ENCODE measurements around the gene RAMACL. TPM values are rescaled to one million over a fixed set of nuclear protein-coding genes. Genes with fewer than 3 reads are reported as not detected.

Gene RAMACL
- total RNA-seq, 1 experiment from 2014 or later = 3.6 TPM

- Histone ChIP-seq H3K9me3 (ENCODE audit: low read length) (no peaks in the 10 kb centered on the region), H3K9me2 (replicated peaks; ENCODE audit: insufficient read depth, low read length) (no peaks in the 10 kb centered on the region), H3K27me3 (ENCODE audit: low read length) (no peaks in the 10 kb centered on the region), H3K4me1 (ENCODE audit: low read length) (peaks cover 74% of the 10 kb centered on the region), H3K4me2 (ENCODE audit: low read depth, low read length, poor library complexity, severe bottlenecking) (peak overlapping the region; percentile 90), H4K20me1 (ENCODE audit: insufficient read depth, low read depth, low read length) (no peaks in the 10 kb centered on the region), H3K27ac (ENCODE audit: low read length) (peak overlapping the region; percentile 70), H3K4me3 (ENCODE audit: low read length) (peak overlapping the region; percentile 66), H3K9ac (ENCODE audit: low read length) (peak overlapping the region; percentile 70), H2AFZ (ENCODE audit: low read length) (peak overlapping the region; percentile 31), H3K79me2 (ENCODE audit: low read length) (no peaks in the 10 kb centered on the region), H3K36me3 (ENCODE audit: insufficient read depth, low read length) (no peaks in the 10 kb centered on the region)
- DNase-seq = peak; percentile 74
Observed at GRCh38 chr6:166627875-166628801, 41.7 kb upstream of the RAMACL start.

GRCh38 chr6:166627033-166627874 lies 40.8 kb upstream of the RAMACL start, which contains the start of gene RPS6KA2:
Gene RPS6KA2 (minus strand): TSS chr6:166627251. CDS start chr6:166627019, 232 bp downstream.
- Histone ChIP-seq H3K79me2 (ENCODE audit: low read length) (no peaks in the 10 kb centered on the region), H3K9me3 (ENCODE audit: low read length) (no peaks in the 10 kb centered on the region), H3K36me3 (ENCODE audit: insufficient read depth, low read length) (no peaks in the 10 kb centered on the region), H4K20me1 (ENCODE audit: insufficient read depth, low read depth, low read length) (no peaks in the 10 kb centered on the region), H3K9ac (ENCODE audit: low read length) (peak within 1 kb of the TSS; percentile 70), H3K4me2 (ENCODE audit: low read depth, low read length, poor library complexity, severe bottlenecking) (peak within 1 kb of the TSS; percentile 90), H3K4me3 (ENCODE audit: low read length) (peak within 1 kb of the TSS; percentile 66), H3K9me2 (replicated peaks; ENCODE audit: insufficient read depth, low read length) (no peaks in the 10 kb centered on the region), H3K27me3 (ENCODE audit: low read length) (no peaks in the 10 kb centered on the region), H3K4me1 (ENCODE audit: low read length) (peaks cover 68% of the 10 kb centered on the region), H2AFZ (ENCODE audit: low read length) (peak within 1 kb of the TSS; percentile 31), H3K27ac (ENCODE audit: low read length) (peak within 1 kb of the TSS; percentile 70)
- peak; percentile 99 for DNase-seq

- Histone ChIP-seq H3K4me2 (ENCODE audit: low read depth, low read length, poor library complexity, severe bottlenecking) (peak overlapping the region; percentile 60), H3K36me3 (ENCODE audit: insufficient read depth, low read length) (no peaks in the 10 kb centered on the region), H3K9ac (ENCODE audit: low read length) (peak overlapping the region; percentile 58), H3K4me1 (ENCODE audit: low read length) (peaks cover 66% of the 10 kb centered on the region), H3K4me3 (ENCODE audit: low read length) (peak overlapping the region; percentile 61), H2AFZ (ENCODE audit: low read length) (no peak overlapping the region), H3K79me2 (ENCODE audit: low read length) (no peaks in the 10 kb centered on the region), H4K20me1 (ENCODE audit: insufficient read depth, low read depth, low read length) (no peaks in the 10 kb centered on the region), H3K27me3 (ENCODE audit: low read length) (no peaks in the 10 kb centered on the region), H3K9me3 (ENCODE audit: low read length) (no peaks in the 10 kb centered on the region), H3K27ac (ENCODE audit: low read length) (no peak overlapping the region), H3K9me2 (replicated peaks; ENCODE audit: insufficient read depth, low read length) (no peaks in the 10 kb centered on the region)
- no peak for DNase-seq
Observed at GRCh38 chr6:166626177-166627032, 39.9 kb upstream of the RAMACL start.

- Histone ChIP-seq H3K4me2 (ENCODE audit: low read depth, low read length, poor library complexity, severe bottlenecking) (peak overlapping the region; percentile 60), H3K27me3 (ENCODE audit: low read length) (no peaks in the 10 kb centered on the region), H3K36me3 (ENCODE audit: insufficient read depth, low read length) (no peaks in the 10 kb centered on the region), H2AFZ (ENCODE audit: low read length) (no peak overlapping the region), H3K9me3 (ENCODE audit: low read length) (no peaks in the 10 kb centered on the region), H3K9me2 (replicated peaks; ENCODE audit: insufficient read depth, low read length) (no peaks in the 10 kb centered on the region), H3K4me1 (ENCODE audit: low read length) (peaks cover 59% of the 10 kb centered on the region), H4K20me1 (ENCODE audit: insufficient read depth, low read depth, low read length) (no peaks in the 10 kb centered on the region), H3K79me2 (ENCODE audit: low read length) (no peaks in the 10 kb centered on the region), H3K27ac (ENCODE audit: low read length) (no peak overlapping the region), H3K4me3 (ENCODE audit: low read length) (no peak overlapping the region), H3K9ac (ENCODE audit: low read length) (0 out of 2 replicates have a peak overlapping the region, but pooled peaks have one; percentile 58)
- no peak for DNase-seq
Observed at GRCh38 chr6:166625356-166625755, 38.9 kb upstream of the RAMACL start.

GRCh38 chr6:166624275-166624674 lies 37.8 kb upstream of the RAMACL start:
- Histone ChIP-seq H3K27me3 (ENCODE audit: low read length) (no peaks in the 10 kb centered on the region), H3K4me1 (ENCODE audit: low read length) (peaks cover 48% of the 10 kb centered on the region), H3K4me3 (ENCODE audit: low read length) (no peak overlapping the region), H4K20me1 (ENCODE audit: insufficient read depth, low read depth, low read length) (no peaks in the 10 kb centered on the region), H3K36me3 (ENCODE audit: insufficient read depth, low read length) (no peaks in the 10 kb centered on the region), H3K27ac (ENCODE audit: low read length) (no peak overlapping the region), H3K9ac (ENCODE audit: low read length) (no peak overlapping the region), H2AFZ (ENCODE audit: low read length) (no peak overlapping the region), H3K9me3 (ENCODE audit: low read length) (no peaks in the 10 kb centered on the region), H3K4me2 (ENCODE audit: low read depth, low read length, poor library complexity, severe bottlenecking) (no peak overlapping the region), H3K9me2 (replicated peaks; ENCODE audit: insufficient read depth, low read length) (no peaks in the 10 kb centered on the region), H3K79me2 (ENCODE audit: low read length) (no peaks in the 10 kb centered on the region)
- peak; percentile 68 for DNase-seq

- Histone ChIP-seq H2AFZ (ENCODE audit: low read length) (no peak overlapping the region), H3K4me1 (ENCODE audit: low read length) (peaks cover 39% of the 10 kb centered on the region), H3K27me3 (ENCODE audit: low read length) (no peaks in the 10 kb centered on the region), H3K27ac (ENCODE audit: low read length) (no peak overlapping the region), H3K79me2 (ENCODE audit: low read length) (no peaks in the 10 kb centered on the region), H3K9me3 (ENCODE audit: low read length) (no peaks in the 10 kb centered on the region), H3K9ac (ENCODE audit: low read length) (no peak overlapping the region), H3K4me2 (ENCODE audit: low read depth, low read length, poor library complexity, severe bottlenecking) (no peak overlapping the region), H3K4me3 (ENCODE audit: low read length) (no peak overlapping the region), H4K20me1 (ENCODE audit: insufficient read depth, low read depth, low read length) (no peaks in the 10 kb centered on the region), H3K9me2 (replicated peaks; ENCODE audit: insufficient read depth, low read length) (no peaks in the 10 kb centered on the region), H3K36me3 (ENCODE audit: insufficient read depth, low read length) (no peaks in the 10 kb centered on the region)
- DNase-seq = no peak
Observed at GRCh38 chr6:166623318-166623717, 36.8 kb upstream of the RAMACL start.

GRCh38 chr6:166621114-166621540 lies 34.6 kb upstream of the RAMACL start:
- Histone ChIP-seq H3K9me3 (ENCODE audit: low read length) (no peaks in the 10 kb centered on the region), H3K4me3 (ENCODE audit: low read length) (no peak overlapping the region), H4K20me1 (ENCODE audit: insufficient read depth, low read depth, low read length) (no peaks in the 10 kb centered on the region), H2AFZ (ENCODE audit: low read length) (no peak overlapping the region), H3K4me1 (ENCODE audit: low read length) (peaks cover 24% of the 10 kb centered on the region), H3K79me2 (ENCODE audit: low read length) (no peaks in the 10 kb centered on the region), H3K4me2 (ENCODE audit: low read depth, low read length, poor library complexity, severe bottlenecking) (no peak overlapping the region), H3K9ac (ENCODE audit: low read length) (no peak overlapping the region), H3K27ac (ENCODE audit: low read length) (no peak overlapping the region), H3K9me2 (replicated peaks; ENCODE audit: insufficient read depth, low read length) (no peaks in the 10 kb centered on the region), H3K27me3 (ENCODE audit: low read length) (no peaks in the 10 kb centered on the region), H3K36me3 (ENCODE audit: insufficient read depth, low read length) (no peaks in the 10 kb centered on the region)
- no peak for DNase-seq

Measured in Karpas-422 (cell line).